ENCODE data around the gene MPST.

DNA sequence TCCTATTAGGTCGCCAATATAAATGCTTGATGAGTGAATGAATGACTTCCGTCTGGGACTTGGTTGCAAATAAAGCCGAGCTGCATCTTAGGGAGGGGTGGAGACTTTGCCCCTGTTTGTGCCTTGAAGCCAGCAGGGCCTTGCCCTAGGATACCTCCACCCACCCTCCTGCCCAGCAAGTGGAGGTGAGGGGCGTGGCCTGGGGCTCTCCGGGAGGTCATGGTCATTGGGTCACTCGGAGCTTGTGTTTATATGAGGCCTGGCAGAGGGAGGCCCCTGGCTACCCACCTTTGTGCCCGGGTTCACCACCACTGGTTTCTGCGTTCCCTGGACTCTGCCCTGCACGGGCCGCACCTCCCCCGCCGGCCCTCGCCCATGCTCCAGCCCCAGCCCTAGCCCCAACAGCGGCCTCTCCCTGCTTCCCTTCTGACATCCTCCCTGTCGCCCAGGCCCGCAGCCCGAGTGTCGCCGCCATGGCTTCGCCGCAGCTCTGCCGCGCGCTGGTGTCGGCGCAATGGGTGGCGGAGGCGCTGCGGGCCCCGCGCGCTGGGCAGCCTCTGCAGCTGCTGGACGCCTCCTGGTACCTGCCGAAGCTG, 4.3 kb downstream of the MPST start:
- TF ChIP-seq, protein P1, sequence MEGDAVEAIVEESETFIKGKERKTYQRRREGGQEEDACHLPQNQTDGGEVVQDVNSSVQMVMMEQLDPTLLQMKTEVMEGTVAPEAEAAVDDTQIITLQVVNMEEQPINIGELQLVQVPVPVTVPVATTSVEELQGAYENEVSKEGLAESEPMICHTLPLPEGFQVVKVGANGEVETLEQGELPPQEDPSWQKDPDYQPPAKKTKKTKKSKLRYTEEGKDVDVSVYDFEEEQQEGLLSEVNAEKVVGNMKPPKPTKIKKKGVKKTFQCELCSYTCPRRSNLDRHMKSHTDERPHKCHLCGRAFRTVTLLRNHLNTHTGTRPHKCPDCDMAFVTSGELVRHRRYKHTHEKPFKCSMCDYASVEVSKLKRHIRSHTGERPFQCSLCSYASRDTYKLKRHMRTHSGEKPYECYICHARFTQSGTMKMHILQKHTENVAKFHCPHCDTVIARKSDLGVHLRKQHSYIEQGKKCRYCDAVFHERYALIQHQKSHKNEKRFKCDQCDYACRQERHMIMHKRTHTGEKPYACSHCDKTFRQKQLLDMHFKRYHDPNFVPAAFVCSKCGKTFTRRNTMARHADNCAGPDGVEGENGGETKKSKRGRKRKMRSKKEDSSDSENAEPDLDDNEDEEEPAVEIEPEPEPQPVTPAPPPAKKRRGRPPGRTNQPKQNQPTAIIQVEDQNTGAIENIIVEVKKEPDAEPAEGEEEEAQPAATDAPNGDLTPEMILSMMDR (IDR thresholded peaks at IDR 0.05) = no peak
- no peak for TF ChIP-seq POLR2A (IDR thresholded peaks at IDR 0.05)
